Measurements from ENCODE around the gene MYO5C.
"Not testable (repeated sequence)": the region's sequence is repeated elsewhere in the genome, so short reads cannot be mapped to it uniquely, and the experiment has no call there.

Gene MYO5C

DNA sequence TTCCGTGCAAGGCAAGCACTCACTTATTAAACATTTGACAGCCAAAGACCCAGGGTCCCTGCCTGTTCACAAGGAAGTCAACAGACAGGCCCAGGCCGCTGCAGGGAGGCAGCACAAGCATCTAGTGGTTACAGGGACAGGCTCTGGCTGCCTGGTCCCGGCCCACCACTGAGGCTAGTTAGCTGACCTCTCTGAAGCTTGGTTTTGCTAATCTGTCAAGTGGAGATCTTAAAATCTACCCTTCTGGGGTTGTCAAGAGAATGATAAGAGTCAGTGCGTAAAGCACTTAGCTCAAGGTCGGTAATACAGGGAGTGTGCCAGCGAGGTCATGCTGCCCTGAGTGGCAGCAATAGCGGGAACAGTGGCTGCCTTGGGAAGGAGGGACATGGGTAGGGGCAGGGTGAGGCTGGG is 110.4 kb downstream of the MYO5C start:
- DNase-seq (ENCODE audit: low read depth, low spot score) = no peak
- H3K4me3 ChIP-seq (ENCODE audit: low read length) = no peak overlapping the region

DNA sequence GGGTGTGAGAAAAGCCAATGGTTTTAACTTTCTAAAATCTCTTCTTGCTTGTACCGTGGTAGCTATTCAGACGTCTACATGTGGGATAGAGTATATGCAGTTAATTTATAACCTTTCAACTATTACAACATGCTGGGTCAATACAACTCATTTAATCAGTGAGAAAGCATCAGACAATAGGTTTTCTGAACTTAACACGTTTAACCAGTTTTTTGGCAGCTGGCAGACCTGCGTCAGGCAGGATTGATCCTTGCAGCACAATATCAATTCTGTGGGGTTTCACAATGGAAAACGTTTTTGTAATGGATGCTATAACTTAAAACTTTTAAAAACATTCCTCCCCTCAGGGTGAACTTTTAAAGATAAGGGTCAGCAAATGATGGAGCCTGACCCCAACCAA is 110.9 kb downstream of the MYO5C start:
- no peak overlapping the region for H3K4me3 ChIP-seq (ENCODE audit: low read length)
- DNase-seq (ENCODE audit: low read depth, low spot score) = no peak

DNA sequence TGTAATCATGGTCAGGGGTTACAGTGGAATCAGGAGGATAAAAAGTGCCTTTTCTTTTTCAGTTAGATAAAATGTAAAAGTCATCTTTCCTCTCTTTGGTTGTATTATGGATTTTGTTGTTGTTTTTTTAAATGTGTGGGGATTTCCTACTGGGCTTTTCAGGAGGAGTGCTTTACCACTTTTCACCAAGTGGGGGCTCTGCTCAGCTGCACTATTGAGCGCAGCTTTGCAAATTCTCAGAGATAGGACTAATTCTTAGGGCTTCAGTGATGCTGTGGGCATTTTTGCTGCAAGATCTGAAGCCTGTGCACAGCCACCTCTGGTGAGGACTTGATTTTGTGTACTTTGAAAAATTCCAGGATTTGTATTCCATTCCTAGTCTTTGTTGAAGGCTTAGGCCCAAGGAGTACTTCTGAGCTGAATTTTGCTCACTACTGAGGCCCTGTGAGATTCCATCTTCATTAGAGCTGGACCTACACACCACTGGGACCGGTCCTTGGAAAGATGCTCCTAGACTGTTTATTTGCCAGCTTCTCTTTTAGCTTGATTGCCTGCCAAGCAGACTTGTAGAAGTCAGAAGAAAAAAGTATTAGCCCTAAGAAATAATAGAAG is 111.9 kb downstream of the MYO5C start:
- no peak overlapping the region for H3K4me3 ChIP-seq (ENCODE audit: low read length)
- no peak for DNase-seq (ENCODE audit: low read depth, low spot score)

GRCh38 chr15:52181938-52182780 is 113.4 kb downstream of the MYO5C start:
- H3K4me3 ChIP-seq (ENCODE audit: low read length) = no peak overlapping the region
- no peak for DNase-seq (ENCODE audit: low read depth, low spot score)

DNA sequence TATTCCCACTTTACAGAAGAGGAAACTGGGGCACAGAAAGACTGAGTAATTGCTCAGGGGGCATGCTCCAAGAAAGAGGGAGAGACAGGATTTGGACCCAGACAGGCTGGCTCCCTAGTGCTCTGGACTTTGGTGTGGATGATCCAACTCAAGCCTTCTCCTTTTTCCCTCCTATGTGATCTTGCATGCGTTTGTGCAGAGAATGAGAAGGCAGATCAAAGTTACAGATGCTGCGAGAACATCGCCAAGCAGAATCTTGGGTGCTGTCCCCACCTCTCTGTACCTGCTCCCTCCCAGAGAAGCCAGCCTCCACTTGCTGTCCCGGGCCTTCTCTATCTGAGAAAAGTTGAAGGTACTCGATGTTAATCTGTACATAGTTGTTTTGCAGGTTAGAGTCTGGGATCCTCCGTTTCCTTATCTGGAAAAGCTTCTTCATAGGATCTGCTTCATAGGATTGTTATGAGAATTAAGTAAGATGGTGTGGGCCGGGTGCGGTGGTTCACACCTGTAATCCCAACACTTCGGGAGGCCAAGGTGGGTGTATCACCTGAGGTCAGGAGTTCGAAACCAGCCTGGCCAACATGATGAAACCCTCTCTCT is 114.7 kb downstream of the MYO5C start:
- H3K4me3 ChIP-seq (ENCODE audit: low read length) = no peak overlapping the region

DNA sequence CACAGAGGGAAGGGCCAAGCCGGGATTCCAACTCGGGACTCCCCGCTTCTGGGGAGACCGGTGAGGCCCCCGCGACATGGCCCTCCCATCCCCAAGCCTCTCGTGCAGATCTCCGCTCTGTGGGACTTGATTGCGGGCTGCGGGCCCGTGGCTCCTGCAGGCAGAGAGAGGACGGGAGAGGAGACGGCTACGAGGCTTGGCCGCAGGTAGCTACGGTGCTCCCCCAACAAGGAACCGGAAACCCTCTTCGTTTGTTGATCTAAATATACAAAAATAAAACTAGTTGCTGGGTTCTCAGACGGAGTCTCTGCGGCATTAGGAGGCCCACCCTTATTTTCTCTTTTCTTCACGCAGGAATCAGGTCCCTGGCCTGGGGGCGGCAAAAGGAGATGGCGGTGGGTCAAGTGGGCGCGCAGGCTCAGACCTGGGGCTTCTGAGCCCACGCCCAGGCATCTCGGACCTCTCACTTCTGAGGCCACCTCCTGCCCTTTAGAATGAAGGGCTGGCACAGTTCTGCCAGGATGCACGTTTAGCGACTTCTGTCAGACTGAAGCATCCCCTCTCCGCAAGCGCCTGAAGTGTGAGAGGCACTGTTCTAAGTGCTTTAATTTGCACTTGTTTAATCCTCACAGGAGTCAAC is 115.3 kb downstream of the MYO5C start:
- peak overlapping the region; percentile 79 for H3K4me3 ChIP-seq (ENCODE audit: low read length)
- no peak for DNase-seq (ENCODE audit: low read depth, low spot score)

More for the DNA sequence above, 114.7 kb downstream of the MYO5C start:
- DNase-seq (ENCODE audit: low read depth, low spot score) = no peak

DNA sequence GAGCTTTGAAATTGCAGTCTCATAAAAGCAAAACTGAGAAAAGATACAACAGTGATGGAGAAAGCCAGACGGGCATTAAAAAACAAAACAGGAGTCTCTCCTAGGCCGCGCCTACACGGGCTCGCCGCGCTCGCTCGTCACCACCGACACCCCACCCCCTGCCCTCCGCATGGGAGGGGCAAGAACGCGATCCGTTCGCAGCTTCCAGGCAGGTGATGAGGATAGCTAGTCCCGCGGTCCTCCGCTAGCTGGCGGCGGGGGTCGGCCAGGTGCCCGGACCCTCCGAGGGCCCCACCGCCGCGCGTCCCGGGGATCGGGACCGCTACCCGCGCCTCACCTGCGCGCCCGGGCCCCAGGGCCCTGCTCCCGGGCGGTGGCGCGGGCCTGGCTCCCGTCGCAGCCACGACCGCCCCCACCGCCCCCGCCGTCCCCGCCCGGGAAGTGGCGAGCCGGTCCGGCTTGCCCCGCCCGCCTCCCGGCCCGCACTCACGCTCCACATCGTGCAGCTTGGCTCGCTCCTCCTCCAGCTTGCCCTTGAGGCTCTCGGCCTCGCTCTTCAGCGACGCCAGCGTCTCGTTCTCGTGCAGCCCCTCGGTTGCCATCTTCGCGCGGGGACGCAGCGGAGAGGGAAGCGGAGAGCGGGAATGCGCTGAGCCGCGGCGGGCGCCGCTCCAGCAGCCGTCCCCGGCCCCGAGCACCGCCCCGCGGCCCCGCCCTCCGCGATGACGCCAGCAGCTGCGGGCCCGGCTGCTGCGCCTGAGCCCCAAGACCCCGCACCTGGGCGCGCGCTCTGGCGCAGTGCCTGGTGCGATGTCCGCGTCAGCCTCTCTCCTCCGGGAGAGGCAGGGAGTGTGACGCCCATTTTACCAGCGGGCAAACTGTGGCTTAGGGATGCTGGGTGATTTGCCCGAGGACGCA is 116.1 kb downstream of the MYO5C start:
- peak overlapping the region; percentile 79 for H3K4me3 ChIP-seq (ENCODE audit: low read length)
- peak; percentile 82 for DNase-seq (ENCODE audit: low read depth, low spot score)

DNA sequence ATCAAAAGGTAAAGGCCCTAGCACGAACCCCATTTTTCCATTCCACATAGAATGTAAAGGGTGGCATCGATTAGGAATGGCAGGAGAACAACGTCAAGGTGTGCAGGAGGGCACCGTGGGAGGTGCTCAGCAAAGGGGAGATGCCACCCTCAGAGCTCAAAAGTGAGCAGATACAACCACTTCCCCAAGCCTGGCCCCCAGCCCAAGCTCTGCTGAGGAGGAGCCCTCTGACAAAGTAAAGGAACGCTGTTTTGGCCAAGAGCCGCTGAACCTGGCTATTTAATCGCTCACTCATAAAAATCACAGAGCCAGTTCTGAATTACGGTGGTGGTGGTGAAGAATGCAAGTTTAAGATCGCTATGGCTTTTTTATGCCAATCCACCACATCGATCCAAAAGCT is 116.8 kb downstream of the MYO5C start:
- peak overlapping the region; percentile 79 for H3K4me3 ChIP-seq (ENCODE audit: low read length)
- DNase-seq (ENCODE audit: low read depth, low spot score) = no peak

DNA sequence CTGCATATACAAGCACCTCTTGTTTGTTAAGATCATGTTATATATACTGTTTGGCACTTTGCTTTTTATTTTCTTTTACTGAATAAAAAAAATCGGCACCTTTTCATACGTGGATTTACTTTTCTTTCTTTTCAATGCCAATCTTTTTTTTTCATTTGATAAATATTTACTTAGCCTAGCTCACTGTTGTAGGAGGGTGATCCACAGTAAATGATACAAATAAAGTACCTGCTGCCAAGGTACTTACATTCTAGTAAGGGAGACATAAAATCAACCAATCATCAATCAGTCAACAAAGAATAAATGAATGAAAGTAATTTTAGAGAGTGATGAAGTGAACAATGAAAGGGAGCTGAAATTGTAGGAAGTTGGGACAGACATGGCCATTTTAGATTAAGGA is 122.7 kb downstream of the MYO5C start:
- DNase-seq (ENCODE audit: low read depth, low spot score) = no peak
- no peak overlapping the region for H3K4me3 ChIP-seq (ENCODE audit: low read length)

- no peak overlapping the region for H3K4me3 ChIP-seq (ENCODE audit: low read length)
- DNase-seq (ENCODE audit: low read depth, low spot score) = no peak
Measured at GRCh38 chr15:52171807-52172206, 123.8 kb downstream of the MYO5C start.

DNA sequence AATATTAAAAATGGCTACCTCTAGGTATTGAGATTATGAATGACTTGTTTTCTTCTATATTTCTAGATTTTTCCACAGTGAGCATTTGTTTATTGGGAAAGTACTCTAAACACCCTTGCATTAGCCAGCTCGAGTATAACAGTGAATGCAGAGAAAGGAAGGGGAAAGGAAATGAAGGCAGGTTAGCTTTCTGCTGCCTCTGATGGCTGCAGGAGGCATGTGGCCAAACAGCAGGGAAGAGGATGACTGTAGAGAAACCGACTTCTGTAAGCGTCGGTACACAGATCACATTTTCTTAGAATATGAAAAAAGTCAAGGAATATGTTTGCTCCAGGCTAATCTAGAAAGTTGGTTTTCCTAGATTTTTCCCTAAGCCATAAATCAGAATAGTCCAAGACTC is 124.2 kb downstream of the MYO5C start:
- no peak overlapping the region for H3K4me3 ChIP-seq (ENCODE audit: low read length)
- no peak for DNase-seq (ENCODE audit: low read depth, low spot score)

DNA sequence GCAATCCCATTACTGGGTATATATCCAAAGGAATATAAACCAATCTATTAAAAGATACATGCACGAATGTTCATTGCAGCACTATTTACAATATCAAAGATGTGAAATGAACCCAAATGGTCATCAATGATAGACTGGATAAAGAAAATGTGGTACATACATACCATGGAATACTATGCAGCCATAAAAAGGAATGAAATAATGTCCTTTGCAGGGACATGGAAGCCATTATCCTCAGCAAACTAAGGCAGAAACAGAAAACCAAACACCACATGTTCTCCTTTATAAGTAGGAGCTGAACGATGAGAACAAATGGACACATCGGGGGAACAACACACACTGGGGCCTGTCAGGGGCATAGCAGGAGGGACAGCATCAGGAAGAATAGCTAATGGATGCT is 125.4 kb downstream of the MYO5C start:
- not testable (repeated sequence) for H3K4me3 ChIP-seq (ENCODE audit: low read length); DNase-seq (ENCODE audit: low read depth, low spot score)

DNA sequence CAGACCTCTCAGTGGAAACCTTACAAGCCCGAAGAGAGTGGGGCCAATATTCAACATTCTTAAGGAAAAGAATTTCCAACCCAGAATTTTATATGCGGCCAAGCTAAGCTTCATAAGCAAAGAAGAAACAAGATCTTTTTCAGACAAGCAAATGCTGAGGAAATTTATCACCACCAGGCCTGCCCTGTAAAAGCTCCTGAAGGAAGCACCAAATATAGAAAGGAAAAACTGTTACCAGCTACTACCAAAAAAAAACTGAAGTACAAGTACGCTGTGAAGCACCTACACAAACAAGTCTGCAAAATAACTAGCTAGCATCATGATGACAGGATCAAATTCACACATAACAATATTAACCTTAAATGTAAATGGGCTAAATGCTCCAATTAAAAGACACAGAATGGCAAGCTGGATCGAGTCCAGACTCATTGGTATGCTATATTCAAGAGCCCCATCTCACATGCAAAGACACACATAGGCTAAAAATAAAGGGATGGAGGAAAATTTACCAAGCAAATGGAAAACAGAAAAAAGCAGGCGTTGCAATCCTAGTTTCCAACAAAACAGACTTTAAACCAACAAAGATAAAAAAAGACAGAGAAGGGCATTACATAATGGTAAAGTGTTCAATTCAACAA is 130.0 kb downstream of the MYO5C start:
- DNase-seq (ENCODE audit: low read depth, low spot score); H3K4me3 ChIP-seq (ENCODE audit: low read length): not testable (repeated sequence)

DNA sequence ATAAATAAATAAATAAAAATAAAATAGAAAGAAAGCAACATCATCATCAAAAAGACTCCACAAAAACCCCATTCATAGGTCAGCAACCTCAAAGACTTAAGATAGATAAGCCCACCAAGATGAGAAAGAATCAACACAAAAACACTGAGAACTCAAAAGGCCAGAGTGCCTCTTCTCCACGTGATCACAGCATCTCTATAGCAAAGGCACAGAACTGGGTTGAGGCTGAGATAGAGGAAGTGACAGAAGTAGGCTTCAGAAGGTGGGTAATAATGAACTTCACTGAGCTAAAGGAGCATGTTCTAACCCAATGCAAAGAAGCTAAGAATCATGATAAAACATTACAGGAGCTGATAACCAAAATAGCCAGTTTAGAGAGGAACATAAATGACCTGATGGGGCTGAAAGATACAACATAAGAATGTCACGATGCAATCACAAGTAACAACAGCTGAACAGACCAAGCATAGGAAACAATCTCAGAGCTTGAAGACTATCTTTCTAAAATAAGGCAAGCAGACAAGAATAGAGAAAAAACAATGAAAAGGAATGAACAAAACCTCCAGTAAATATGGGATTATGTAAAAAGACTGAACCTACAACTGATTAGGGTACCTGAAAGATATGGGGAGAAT is 130.9 kb downstream of the MYO5C start:
- DNase-seq (ENCODE audit: low read depth, low spot score) = no peak
- no peak overlapping the region for H3K4me3 ChIP-seq (ENCODE audit: low read length)

DNA sequence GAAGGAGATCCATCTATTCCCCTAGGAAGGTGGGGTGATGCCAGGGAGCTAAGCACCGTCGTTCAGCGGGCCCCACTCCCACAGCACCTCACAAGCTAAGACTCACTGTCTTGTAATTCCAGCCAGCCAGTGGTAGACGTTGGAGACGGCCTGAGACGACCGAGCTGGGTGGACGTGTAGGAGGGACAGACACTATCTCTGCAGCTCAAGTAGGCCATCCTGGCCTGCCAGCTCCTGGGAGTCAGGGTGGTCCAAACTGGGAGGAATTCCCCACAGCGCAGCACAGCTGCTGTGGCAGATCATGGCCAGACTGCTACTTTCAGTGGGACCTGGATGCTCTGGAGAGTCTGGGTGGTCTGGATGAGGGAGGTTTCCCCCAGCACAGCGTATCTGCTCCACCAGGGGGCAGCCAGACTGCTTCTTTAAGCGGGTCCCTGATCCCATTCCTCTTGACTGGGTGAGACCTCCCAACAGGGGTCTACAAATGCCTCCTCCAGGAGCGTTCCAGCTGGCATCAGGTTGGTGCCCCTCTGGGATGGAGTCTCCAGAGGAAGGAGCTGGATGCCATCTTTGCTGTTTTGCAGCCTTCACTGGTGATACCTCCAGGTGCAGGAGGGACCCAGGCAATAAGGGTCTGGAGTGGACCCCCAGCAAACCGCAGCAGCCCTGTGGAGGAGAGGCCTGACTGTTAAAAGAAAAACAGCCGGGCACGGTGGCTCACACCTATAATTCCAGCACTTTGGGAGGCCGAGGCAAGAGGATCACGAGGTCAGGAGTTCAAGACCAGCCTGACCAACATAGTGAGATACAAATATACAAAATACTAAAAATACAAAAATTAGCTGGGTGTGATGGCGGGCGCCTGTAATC is 132.0 kb downstream of the MYO5C start:
- no peak for DNase-seq (ENCODE audit: low read depth, low spot score)
- H3K4me3 ChIP-seq (ENCODE audit: low read length) = no peak overlapping the region

DNA sequence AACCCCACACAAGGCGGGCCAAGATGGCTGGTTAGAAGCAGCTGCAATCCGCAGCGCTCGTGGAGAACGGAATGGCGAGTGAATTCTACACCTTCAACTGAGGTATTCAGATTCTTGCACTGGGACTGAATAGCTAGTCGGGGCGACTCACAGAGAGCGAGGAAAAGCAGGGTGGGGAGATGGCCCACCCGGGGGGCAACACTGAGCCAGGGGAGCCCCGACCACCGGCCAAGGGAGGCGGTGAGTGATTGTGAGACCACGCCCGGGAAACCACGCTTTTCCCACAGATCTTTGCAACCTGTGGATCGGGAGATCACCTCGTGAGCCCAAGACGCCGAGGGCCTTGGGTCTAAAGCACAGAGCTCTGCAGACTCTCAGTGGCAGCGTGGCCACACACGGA is 132.7 kb downstream of the MYO5C start:
- H3K4me3 ChIP-seq (ENCODE audit: low read length) = no peak overlapping the region

GRCh38 chr15:52162260-52162659 is 133.3 kb downstream of the MYO5C start:
- DNase-seq (ENCODE audit: low read depth, low spot score) = no peak
- no peak overlapping the region for H3K4me3 ChIP-seq (ENCODE audit: low read length)

More for the DNA sequence above, 132.7 kb downstream of the MYO5C start:
- no peak for DNase-seq (ENCODE audit: low read depth, low spot score)

Data from Jurkat, Clone E6-1 (cell line).